Liver (tissue), 9 donors: ENCODE measurements around the gene INPP5K. TPM values are rescaled to one million over a fixed set of nuclear protein-coding genes. Genes with fewer than 3 reads are reported as not detected.

Experiments used
- DNase-seq: peaks from one replicate; pipeline ENCODE4 v3.0.0-alpha.2; 2017; ENCODE audit warnings: low spot score
- H3K27ac ChIP-seq, 2 donors: one replicate each; pipeline ENCODE4 v1.7.0; 2013; ENCODE audit warnings: inconsistent platforms in 2 of 2, low read length in 2 of 2, control low read depth in 1 of 2, low read depth in 1 of 2, mild to moderate bottlenecking in 1 of 2
- H3K27me3 ChIP-seq, 4 donors: one replicate each; pipeline versions ENCODE4 v1.6.1 to v1.7.0; 2013; ENCODE audit warnings: low read length in 3 of 4, inconsistent platforms in 1 of 4, mild to moderate bottlenecking in 1 of 4, moderate library complexity in 1 of 4; ENCODE audit not compliant: control insufficient read depth in 4 of 4, insufficient read depth in 4 of 4
- H3K36me3 ChIP-seq, 4 donors: one replicate each; pipeline versions ENCODE4 v1.6.1 to v1.7.0; 2013; ENCODE audit warnings: low read length in 3 of 4, mild to moderate bottlenecking in 3 of 4, low read depth in 1 of 4, moderate library complexity in 1 of 4; ENCODE audit not compliant: control insufficient read depth in 4 of 4, insufficient read depth in 3 of 4
- H3K4me1 ChIP-seq, 4 donors: one replicate each; pipeline versions ENCODE4 v1.6.1 to v1.7.0; 2013; ENCODE audit warnings: low read length in 3 of 4, mild to moderate bottlenecking in 3 of 4, moderate library complexity in 1 of 4; ENCODE audit not compliant: control insufficient read depth in 4 of 4, insufficient read depth in 4 of 4
- H3K4me3 ChIP-seq, 3 donors: one replicate each; pipeline versions ENCODE4 v1.6.1 to v1.7.0; 2013; ENCODE audit warnings: low read length in 3 of 3, control low read depth in 1 of 3, low read depth in 1 of 3, mild to moderate bottlenecking in 1 of 3
- H3K9ac ChIP-seq, 2 donors: one replicate each; pipeline ENCODE4 v1.7.0; 2013; ENCODE audit warnings: low read length in 2 of 2, mild to moderate bottlenecking in 2 of 2, moderate library complexity in 2 of 2, control low read depth in 1 of 2, low read depth in 1 of 2
- H3K9me3 ChIP-seq, 4 donors: one replicate each; pipeline versions ENCODE4 v1.6.1 to v1.7.0; 2013; ENCODE audit warnings: low read length in 3 of 4; ENCODE audit not compliant: control insufficient read depth in 4 of 4
- EGR1 ChIP-seq, 2 donors: IDR thresholded peaks; 2 replicates each; pipeline ENCODE4 v1.6.1; 2016 to 2018; ENCODE audit warnings: antibody characterized with exemption in 2 of 2, low read depth in 2 of 2
- FOXA1 ChIP-seq: IDR thresholded peaks from 2 replicates; pipeline ENCODE4 v1.6.1; 2016; ENCODE audit warnings: antibody characterized with exemption
- FOXA2 ChIP-seq: IDR thresholded peaks from 2 replicates; pipeline ENCODE4 v1.6.1; 2016; ENCODE audit warnings: antibody characterized with exemption
- GABPA ChIP-seq, 2 donors: IDR thresholded peaks in 1 of 2; conservative IDR thresholded peaks in 1 of 2; 2 replicates each; pipeline ENCODE4 v1.6.1; 2016; ENCODE audit warnings: antibody characterized with exemption in 2 of 2, mild to moderate bottlenecking in 1 of 2, moderate library complexity in 1 of 2
- HNF4A ChIP-seq, 2 donors: conservative IDR thresholded peaks; 2 replicates each; pipeline ENCODE4 v1.6.1; 2016; ENCODE audit warnings: antibody characterized with exemption in 2 of 2, mild to moderate bottlenecking in 2 of 2
- HNF4G ChIP-seq: IDR thresholded peaks from 2 replicates; pipeline ENCODE4 v1.6.1; 2016; ENCODE audit warnings: antibody characterized with exemption
- JUND ChIP-seq, 2 donors: IDR thresholded peaks; 2 replicates each; pipeline ENCODE4 v1.6.1; 2016; ENCODE audit warnings: antibody characterized with exemption in 2 of 2
- NR2F2 ChIP-seq: IDR thresholded peaks from 2 replicates; pipeline ENCODE4 v1.6.1; 2016; ENCODE audit warnings: antibody characterized with exemption
- RAD21 ChIP-seq, 2 donors: IDR thresholded peaks; 2 replicates each; pipeline ENCODE4 v1.6.1; 2016; ENCODE audit warnings: antibody characterized with exemption in 2 of 2, mild to moderate bottlenecking in 2 of 2
- RXRA ChIP-seq, 2 donors: IDR thresholded peaks; 2 replicates each; pipeline ENCODE4 v1.6.1; 2017 to 2018; ENCODE audit warnings: antibody characterized with exemption in 2 of 2, mild to moderate bottlenecking in 1 of 2
- SP1 ChIP-seq: IDR thresholded peaks from 2 replicates; pipeline ENCODE4 v1.6.1; 2018; ENCODE audit warnings: antibody characterized with exemption, mild to moderate bottlenecking
- TAF1 ChIP-seq: conservative IDR thresholded peaks from 2 replicates; pipeline ENCODE4 v1.6.1; 2016; ENCODE audit warnings: antibody characterized with exemption, mild to moderate bottlenecking
- YY1 ChIP-seq: IDR thresholded peaks from 2 replicates; pipeline ENCODE4 v1.6.1; 2016; ENCODE audit warnings: antibody characterized with exemption, mild to moderate bottlenecking
- WGBS: extraction: QIAGEN DNeasy Blood & Tissue Kit; methylation state at CpG from one replicate; pipeline ENCODE4 v1.1.7; 2013; 5-methylcytosine and 5-hydroxymethylcytosine counted together
- polyA plus RNA-seq, 2 donors: library from polyadenylated mRNA; stranded (reverse) in 1 of 2; unstranded in 1 of 2; fragments of 200-250 nt in 1 of 2; fragments of >200 nt in 1 of 2; fragmentation: Nextera tagmentation in 1 of 2; extraction: Ambion mirVana in 1 of 2; gene quantifications; one replicate each; pipeline versions ENCODE4 v1.2.1 to v1.2.3, GENCODE V29; 2013 to 2015
- total RNA-seq, 2 donors: library from RNA; depleted of rRNA; stranded (reverse); fragments of >200 nt; gene quantifications; one replicate each; pipeline ENCODE4 v1.2.3, GENCODE V29; 2014
- TF ChIP-seq, protein P1 (sequence below): IDR thresholded peaks from 2 replicates; pipeline ENCODE4 v1.6.1; 2016; ENCODE audit warnings: antibody characterized with exemption
- TF ChIP-seq, protein P2 (sequence below): IDR thresholded peaks from 2 replicates; pipeline ENCODE4 v1.6.1; 2016; ENCODE audit warnings: antibody characterized with exemption
- TF ChIP-seq, protein P3 (sequence below): fragments of 150-350 bp; IDR thresholded peaks from 2 replicates; pipeline ENCODE4 v1.5.1; 2017; ENCODE audit warnings: improper control_type of control experiment, low read depth, low read length; ENCODE audit not compliant: missing input control
- TF ChIP-seq, protein P4 (sequence below): IDR thresholded peaks from 2 replicates; pipeline ENCODE4 v1.6.1; 2016; ENCODE audit warnings: antibody characterized with exemption
- TF ChIP-seq, protein P5 (sequence below): IDR thresholded peaks from 2 replicates; pipeline ENCODE4 v1.6.1; 2016; ENCODE audit warnings: antibody characterized with exemption, mild to moderate bottlenecking
- donor health status: healthy.
- donor health status: healthy.
- donor health status: healthy.
- donor health status: healthy.
- donor health status: healthy.

INPP5K gene
- total and polyA plus RNA-seq, 4 donors: 9.9 to 47.1 (median 15.9) TPM

DNA sequence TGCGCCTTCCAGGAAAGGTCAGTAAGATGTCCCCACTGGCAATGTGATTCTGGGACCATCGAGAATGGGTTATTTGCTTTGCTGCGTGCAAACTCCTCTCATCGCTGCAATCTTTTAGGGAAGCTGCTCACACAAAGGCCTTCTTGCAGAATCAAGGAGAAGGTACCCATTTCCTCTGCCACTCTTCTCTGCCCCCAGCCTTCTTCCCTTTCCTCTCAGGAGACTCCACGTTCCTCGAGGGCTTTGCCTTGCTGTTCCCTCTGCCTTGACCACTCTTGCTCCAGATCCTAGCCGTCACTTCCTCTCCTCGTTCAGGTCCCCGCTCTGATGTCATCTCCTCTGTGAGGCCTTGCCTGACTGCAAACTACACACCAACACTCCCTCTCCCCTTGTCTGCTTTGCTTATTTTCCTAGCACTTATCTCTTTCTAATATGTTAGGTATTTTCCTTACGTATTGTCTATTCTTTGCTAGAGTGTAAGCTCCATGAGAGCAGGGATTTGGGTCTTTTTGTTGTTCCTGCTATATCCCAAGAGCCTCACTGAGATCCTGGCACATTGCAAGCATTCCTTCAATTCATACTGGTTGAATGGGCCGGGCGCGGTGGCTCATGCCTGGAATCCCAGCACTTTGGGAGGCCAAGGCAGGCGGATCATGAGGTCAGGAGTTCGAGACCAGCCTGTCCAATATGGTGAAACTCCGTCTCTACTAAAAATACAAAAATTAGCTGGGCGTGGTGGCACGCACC, 55.0 kb downstream of the INPP5K start:
- Histone ChIP-seq H3K9me3 (no peaks in the 10 kb centered on the region), H3K27me3 (no peaks in the 10 kb centered on the region), H3K4me1 (peaks cover 6 to 43% (median 20%) of the 10 kb centered on the region in 4 donors), H3K4me3 (no peak overlapping the region), H3K36me3 (no peaks in the 10 kb centered on the region), H3K9ac (no peak overlapping the region), H3K27ac (peak overlapping the region in 1 of 2 donors; percentile 86)
- 89% methylated on average over 18 of the region's 18 CpGs for WGBS
- no peak for DNase-seq
- TF ChIP-seq, protein P1, sequence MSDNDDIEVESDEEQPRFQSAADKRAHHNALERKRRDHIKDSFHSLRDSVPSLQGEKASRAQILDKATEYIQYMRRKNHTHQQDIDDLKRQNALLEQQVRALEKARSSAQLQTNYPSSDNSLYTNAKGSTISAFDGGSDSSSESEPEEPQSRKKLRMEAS: no peak
- TF ChIP-seq HNF4G (no peak), TAF1 (no peak), NR2F2 (no peak), RXRA (IDR thresholded peaks at IDR 0.05) (no peak), GABPA (IDR thresholded peaks at IDR 0.05 in 1 of 2, conservative IDR thresholded peaks at IDR 0.05 in 1 of 2) (no peak), HNF4A (conservative IDR thresholded peaks at IDR 0.05) (no peak), RAD21 (IDR thresholded peaks at IDR 0.05) (no peak), EGR1 (IDR thresholded peaks at IDR 0.05; ENCODE audit: low read depth in 2 of 2) (no peak), FOXA1 (no peak), JUND (IDR thresholded peaks at IDR 0.05) (no peak)
- TF ChIP-seq, protein P2, sequence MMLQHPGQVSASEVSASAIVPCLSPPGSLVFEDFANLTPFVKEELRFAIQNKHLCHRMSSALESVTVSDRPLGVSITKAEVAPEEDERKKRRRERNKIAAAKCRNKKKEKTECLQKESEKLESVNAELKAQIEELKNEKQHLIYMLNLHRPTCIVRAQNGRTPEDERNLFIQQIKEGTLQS: no peak
- TF ChIP-seq, protein P3, sequence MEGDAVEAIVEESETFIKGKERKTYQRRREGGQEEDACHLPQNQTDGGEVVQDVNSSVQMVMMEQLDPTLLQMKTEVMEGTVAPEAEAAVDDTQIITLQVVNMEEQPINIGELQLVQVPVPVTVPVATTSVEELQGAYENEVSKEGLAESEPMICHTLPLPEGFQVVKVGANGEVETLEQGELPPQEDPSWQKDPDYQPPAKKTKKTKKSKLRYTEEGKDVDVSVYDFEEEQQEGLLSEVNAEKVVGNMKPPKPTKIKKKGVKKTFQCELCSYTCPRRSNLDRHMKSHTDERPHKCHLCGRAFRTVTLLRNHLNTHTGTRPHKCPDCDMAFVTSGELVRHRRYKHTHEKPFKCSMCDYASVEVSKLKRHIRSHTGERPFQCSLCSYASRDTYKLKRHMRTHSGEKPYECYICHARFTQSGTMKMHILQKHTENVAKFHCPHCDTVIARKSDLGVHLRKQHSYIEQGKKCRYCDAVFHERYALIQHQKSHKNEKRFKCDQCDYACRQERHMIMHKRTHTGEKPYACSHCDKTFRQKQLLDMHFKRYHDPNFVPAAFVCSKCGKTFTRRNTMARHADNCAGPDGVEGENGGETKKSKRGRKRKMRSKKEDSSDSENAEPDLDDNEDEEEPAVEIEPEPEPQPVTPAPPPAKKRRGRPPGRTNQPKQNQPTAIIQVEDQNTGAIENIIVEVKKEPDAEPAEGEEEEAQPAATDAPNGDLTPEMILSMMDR: no peak

DNA sequence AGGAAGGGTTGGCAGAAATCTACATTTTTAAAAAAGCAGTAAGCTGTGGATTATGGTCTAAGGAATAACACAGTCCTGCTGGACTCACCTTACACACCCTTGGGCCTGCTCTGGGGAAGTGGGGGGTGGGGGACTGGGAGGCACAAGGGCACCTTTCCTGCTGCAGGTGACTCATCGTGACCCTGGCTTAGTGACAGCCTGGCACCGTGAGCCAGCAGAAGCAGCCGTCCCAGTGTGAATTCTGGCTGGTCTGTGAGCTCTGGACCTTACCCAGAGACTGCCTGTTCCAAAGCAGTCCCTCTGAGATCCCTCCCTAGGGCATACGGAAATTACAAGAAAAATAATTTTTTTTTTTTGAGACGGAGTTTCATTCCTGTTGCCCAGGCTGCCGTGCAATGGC, 56.2 kb downstream of the INPP5K start:
- H3K36me3 ChIP-seq: no peaks in the 10 kb centered on the region
- no peaks in the 10 kb centered on the region for H3K27me3 ChIP-seq
- peak overlapping the region in 1 of 2 donors; percentile 45 for H3K9ac ChIP-seq
- no peak for DNase-seq
- no peaks in the 10 kb centered on the region for H3K9me3 ChIP-seq
- TF ChIP-seq, protein P4, sequence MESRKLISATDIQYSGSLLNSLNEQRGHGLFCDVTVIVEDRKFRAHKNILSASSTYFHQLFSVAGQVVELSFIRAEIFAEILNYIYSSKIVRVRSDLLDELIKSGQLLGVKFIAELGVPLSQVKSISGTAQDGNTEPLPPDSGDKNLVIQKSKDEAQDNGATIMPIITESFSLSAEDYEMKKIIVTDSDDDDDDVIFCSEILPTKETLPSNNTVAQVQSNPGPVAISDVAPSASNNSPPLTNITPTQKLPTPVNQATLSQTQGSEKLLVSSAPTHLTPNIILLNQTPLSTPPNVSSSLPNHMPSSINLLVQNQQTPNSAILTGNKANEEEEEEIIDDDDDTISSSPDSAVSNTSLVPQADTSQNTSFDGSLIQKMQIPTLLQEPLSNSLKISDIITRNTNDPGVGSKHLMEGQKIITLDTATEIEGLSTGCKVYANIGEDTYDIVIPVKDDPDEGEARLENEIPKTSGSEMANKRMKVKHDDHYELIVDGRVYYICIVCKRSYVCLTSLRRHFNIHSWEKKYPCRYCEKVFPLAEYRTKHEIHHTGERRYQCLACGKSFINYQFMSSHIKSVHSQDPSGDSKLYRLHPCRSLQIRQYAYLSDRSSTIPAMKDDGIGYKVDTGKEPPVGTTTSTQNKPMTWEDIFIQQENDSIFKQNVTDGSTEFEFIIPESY: peak; percentile 60
- TF ChIP-seq HNF4A (conservative IDR thresholded peaks at IDR 0.05) (peak; percentile 85 to 92), EGR1 (IDR thresholded peaks at IDR 0.05; ENCODE audit: low read depth in 2 of 2) (peak in 1 of 2 donors; percentile 70), TAF1 (no peak), RXRA (IDR thresholded peaks at IDR 0.05) (peak; percentile 86 to 95), JUND (IDR thresholded peaks at IDR 0.05) (peak; percentile 96 to 98), GABPA (IDR thresholded peaks at IDR 0.05 in 1 of 2, conservative IDR thresholded peaks at IDR 0.05 in 1 of 2) (peak in 1 of 2 donors; percentile 53), RAD21 (IDR thresholded peaks at IDR 0.05) (peak; percentile 37 to 53), HNF4G (peak; percentile 47), FOXA1 (no peak), YY1 (peak; percentile 69), NR2F2 (peak; percentile 59), FOXA2 (peak; percentile 52), SP1 (peak; percentile 79)
- TF ChIP-seq, protein P3: no peak
- TF ChIP-seq, protein P1: peak; percentile 83
- TF ChIP-seq, protein P5, sequence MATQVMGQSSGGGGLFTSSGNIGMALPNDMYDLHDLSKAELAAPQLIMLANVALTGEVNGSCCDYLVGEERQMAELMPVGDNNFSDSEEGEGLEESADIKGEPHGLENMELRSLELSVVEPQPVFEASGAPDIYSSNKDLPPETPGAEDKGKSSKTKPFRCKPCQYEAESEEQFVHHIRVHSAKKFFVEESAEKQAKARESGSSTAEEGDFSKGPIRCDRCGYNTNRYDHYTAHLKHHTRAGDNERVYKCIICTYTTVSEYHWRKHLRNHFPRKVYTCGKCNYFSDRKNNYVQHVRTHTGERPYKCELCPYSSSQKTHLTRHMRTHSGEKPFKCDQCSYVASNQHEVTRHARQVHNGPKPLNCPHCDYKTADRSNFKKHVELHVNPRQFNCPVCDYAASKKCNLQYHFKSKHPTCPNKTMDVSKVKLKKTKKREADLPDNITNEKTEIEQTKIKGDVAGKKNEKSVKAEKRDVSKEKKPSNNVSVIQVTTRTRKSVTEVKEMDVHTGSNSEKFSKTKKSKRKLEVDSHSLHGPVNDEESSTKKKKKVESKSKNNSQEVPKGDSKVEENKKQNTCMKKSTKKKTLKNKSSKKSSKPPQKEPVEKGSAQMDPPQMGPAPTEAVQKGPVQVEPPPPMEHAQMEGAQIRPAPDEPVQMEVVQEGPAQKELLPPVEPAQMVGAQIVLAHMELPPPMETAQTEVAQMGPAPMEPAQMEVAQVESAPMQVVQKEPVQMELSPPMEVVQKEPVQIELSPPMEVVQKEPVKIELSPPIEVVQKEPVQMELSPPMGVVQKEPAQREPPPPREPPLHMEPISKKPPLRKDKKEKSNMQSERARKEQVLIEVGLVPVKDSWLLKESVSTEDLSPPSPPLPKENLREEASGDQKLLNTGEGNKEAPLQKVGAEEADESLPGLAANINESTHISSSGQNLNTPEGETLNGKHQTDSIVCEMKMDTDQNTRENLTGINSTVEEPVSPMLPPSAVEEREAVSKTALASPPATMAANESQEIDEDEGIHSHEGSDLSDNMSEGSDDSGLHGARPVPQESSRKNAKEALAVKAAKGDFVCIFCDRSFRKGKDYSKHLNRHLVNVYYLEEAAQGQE: peak; percentile 69
- TF ChIP-seq, protein P2: peak; percentile 89
- 10% methylated on average over 6 of the region's 6 CpGs for WGBS
- H3K27ac ChIP-seq: peak overlapping the region; percentile 84 to 86
- H3K4me1 ChIP-seq: peaks cover 6 to 45% (median 20%) of the 10 kb centered on the region in 4 donors
- H3K4me3 ChIP-seq: no peak overlapping the region
